HG03442 (cell line): ENCODE measurements around the gene ATRIP.
"Not testable (repeated sequence)": the region's sequence is repeated elsewhere in the genome, so short reads cannot be mapped to it uniquely, and the experiment has no call there.

ENCODE experiments used
- ATAC-seq: cut with Tn5 transposase; IDR thresholded peaks from one replicate; pipeline ENCODE4 v1.9.1; 2021; ENCODE audit warnings: mild to moderate bottlenecking, moderate library complexity; ENCODE audit not compliant: unreplicated experiment

Gene ATRIP

DNA sequence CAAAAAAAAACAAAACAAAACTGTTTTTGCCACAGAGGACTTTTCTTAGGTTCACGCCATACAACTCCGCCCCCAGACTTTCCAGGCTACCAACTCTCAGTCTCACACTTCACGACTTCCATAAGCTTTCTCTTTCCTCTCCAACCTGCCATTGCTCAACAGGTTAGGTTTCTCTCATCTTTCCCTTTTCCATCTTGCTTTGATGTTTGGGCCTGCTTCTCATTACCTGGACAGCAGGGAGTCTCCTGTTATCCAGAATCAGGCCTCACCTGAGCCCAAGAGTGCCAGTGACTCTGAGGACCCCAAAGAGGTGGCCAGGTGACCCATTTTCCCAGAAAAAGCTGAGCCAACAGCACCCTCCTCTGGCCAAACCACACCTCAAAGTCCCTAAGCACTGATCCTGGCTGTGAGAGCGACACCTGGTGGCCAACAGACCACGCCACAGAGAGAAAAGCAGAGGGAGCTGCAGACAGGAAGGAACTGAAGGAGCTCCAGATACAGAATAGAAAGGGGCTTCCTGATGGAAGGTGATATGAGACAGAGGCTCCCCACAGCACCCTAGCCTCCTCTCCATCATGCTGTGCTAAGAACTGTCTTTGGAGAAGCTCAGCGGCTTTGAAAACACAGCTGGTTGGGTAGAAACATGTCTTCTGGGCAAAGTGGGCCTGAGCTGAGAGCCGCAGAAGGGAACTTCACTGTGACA is 10.6 kb upstream of the ATRIP start:
- ATAC-seq, result no peak

DNA sequence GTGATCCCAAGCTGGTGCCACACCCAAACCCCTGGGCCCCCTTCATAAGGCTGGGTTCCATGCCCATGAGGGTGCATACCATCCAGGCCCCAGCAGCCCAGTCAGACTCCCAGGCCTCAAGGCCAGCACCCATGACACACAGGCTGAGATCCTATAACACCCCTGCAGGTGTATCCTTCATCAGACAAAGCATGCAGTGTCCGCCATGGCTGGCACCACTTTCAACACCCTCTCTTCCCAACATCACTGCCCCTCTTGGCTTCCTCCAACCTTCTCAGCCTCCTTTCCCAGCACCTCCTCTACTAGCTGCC is 10.1 kb upstream of the ATRIP start:
- no peak for ATAC-seq

DNA sequence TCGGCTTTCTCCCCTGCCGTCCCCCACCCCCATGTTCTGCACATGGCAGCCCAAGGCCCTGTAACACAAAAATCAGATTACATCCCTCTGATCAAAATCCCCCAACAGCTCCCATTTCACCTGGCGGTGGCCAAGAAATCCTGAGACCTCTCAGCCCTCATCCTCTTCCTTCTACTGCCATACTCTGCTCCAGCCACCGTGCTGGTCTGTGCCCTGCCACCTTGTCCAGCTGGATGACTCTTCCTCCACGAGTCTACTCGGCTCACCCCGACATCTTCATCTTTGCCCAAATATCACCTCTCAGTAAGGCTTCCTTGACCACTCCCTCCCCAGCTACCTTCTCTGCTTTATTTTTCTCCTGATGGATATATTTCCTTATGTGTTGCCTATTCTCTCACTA is 9.7 kb upstream of the ATRIP start:
- no peak for ATAC-seq

DNA sequence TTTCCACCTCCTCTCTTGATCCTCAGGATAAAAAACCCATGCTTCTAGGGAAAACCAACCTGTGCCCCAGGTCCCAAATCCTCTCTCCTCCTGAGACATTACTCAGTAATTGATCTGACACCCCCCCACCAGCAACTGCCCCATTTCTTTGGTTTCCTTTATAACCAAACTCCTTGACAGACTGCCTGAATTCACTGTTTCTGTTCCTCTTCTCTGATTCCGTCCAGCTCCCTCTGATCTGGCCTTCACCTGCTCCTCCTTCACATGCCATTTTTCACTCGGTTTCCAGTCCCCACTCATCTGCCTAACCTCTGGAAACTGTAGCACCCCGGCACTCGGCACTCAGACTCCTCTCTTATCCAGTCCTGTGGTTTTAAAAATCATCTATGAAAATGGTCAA is 8.7 kb upstream of the ATRIP start:
- ATAC-seq, result no peak

DNA sequence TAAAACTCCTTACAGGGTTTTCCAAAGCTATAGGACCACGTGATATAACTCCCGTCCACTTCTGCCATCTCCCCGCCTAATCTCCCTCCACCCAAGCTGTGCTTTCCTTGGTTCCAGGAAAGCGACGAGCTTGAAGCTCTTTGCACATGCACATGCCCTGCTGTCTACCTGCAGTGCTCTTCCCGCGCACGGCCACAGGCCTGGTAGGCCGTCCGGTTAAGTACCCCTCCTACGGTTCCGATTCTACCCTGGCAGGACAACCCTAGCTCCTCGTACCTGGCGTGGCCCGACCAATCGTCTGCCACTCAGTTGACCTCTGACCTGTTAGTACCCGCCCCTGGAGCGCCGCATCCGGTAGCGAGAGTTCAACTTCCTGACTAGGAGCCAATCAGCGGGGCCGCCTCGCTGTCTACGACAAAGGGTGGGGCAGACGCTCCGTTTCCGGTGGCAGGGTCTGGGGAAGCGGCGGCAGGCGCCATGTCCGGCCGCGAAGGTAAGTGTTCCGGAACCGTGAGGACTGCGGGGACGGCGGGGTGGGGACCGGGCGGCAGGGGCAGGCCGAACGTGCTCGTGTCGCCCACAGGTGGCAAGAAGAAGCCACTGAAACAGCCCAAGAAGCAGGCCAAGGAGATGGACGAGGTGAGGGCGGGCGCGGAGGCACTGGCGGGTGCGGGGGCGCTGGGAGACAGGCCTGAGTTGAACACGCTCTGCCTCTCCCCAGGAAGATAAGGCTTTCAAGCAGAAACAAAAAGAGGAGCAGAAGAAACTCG is 6.5 kb upstream of the ATRIP start, which contains the start of the genes CCDC51 and TMA7:
Gene CCDC51 (minus strand): TSS at position 300 of the 770 bp plus-strand sequence. CDS start 4,991 bp downstream, outside the sequence.
Gene TMA7 (plus strand): TSS at position 438 of the 770 bp plus-strand sequence. CDS start 40 bp downstream, at position 478.
- peak; percentile 96 for ATAC-seq

DNA sequence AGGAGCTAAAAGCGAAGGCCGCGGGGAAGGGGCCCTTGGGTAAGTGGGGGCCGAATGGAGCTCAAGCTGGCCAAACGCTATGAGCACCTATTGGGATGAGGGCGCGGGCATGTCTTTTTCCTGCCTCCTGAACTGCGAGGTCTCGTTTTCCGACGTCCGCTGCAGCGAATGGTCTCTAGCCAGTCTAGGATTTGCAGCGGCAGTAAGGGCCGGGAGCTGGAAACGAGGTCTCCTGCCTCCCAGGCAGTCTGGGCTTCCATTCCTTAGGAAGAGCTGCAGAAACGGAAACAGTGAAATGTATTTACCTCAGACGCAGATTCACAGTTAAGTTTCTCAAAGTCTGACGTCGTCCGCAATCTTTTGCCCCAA is 6.0 kb upstream of the ATRIP start:
- peak; percentile 6 for ATAC-seq

DNA sequence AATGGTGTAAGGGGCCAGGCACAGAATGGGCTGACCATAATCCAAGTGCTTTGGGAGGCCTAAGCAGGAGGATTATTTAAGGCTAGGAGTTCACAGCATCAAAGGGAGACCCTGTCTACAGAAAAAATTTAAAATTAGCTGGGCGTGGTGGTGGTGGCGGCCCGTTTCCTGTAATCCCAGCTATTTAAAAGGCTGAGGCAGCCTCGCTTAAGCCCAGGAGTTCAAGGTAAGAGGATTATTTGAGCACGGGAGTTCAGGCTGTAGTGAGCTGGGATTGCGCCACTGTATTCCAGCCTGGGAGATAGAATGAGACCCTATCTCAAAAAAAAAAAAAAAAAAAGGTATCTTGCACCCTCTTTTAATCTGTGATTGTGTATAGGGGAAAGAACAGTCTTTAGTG is 4.6 kb upstream of the ATRIP start:
- no peak for ATAC-seq

DNA sequence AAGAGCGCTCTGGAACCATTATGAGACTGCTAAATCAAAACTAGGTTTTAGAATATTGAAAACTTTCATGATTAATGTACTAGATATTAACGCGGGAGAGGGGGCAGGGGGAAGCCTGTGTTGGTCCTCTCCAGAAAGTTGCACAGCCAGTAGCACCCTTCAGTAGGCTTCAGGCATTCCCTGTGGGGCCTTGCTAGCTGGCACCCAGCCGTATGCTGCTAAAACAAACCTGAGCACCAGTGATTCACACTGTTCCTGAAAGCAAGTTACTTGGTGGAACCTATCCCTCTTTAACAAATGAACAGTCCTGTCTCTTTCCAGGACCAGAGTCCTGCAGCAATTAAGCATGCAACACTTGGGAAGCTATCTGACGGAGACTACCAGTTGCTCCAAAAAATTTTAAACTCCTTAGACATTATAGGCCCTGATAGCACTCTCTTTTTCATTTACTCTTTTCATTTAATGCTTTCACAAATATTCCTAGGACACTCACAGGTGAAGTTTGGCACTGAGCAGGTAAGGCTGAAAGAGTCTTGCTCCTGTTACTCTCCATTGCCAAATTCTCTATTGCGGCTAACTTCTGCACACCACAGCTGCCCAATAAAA is 1.2 kb upstream of the ATRIP start:
- no peak for ATAC-seq

DNA sequence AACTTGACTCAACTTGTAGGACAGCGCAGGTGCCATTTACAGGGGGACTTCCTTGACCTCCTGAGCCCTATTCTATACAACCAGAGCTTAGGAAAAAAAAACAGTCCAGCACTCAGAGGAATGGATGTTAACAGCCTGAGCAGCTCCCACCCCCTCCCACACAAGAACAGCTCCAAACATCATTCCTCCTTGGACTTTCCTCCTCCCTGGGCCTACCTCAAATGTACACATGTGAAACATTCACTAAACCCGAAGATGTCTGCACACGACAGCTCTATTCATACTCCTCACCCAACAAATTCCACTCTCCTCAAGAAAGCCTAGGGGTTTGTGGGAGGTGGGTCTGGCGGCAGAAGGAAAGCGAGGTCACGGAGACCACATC is 503 bp upstream of the ATRIP start:
- ATAC-seq, result no peak

DNA sequence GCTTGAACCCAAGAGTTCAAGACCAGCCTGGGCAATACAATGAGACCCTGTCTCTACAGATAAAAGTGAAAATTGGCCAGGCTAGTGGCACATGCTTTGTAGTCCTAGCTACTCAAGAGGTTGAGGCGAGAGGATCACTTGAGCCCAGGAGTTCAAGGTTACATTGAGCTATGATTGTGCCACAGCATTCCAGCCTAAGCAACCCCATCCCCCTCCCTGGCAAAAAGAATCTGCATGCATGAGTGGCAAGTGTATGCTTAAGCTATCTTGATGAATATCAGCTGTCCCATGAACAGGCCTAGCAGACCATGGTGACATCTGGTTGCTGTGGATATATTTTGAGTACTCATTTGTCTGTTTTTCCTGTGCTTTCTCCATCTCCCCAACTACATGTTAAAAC is 4.7 kb downstream of the ATRIP start:
- ATAC-seq, result no peak

DNA sequence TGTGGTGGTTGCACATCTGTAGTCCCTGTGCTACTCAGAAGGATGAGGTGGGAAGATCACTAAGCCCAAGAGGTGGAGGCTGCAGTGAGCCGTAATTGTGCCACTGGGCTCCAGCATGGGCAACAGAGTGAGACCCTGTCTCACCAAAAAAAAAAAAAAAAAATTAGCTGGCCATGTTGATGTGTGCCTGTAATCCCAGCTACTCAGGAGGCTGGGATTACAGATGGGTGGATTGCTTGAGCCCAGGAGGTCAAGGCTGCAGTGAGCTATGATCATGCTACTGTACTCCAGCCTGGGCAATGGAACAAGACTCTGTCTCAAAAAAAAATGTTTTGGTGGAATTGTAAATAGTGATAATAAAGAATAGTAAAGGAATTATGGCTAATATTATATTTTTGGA is 9.9 kb downstream of the ATRIP start:
- ATAC-seq, result no peak

DNA sequence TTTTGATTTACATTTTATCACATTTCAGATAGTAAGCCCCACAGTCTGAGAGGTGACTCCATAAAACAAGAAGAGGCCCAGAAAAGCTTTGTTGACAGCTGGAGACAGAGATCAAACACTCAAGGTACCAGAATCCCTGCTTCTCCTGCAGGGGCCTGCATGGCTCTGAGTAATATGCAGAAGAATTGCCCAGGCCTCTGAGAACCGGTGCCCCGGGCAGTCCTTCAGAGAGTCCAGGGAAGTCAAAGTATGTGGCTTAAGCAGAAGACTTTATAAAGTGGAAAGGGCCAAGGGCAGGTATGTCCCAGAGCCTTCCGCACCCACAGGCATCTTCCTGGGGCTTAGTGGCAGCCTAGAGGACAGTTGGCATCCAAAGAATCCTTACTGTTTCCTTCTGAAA is 12.8 kb downstream of the ATRIP start:
- ATAC-seq, result no peak

DNA sequence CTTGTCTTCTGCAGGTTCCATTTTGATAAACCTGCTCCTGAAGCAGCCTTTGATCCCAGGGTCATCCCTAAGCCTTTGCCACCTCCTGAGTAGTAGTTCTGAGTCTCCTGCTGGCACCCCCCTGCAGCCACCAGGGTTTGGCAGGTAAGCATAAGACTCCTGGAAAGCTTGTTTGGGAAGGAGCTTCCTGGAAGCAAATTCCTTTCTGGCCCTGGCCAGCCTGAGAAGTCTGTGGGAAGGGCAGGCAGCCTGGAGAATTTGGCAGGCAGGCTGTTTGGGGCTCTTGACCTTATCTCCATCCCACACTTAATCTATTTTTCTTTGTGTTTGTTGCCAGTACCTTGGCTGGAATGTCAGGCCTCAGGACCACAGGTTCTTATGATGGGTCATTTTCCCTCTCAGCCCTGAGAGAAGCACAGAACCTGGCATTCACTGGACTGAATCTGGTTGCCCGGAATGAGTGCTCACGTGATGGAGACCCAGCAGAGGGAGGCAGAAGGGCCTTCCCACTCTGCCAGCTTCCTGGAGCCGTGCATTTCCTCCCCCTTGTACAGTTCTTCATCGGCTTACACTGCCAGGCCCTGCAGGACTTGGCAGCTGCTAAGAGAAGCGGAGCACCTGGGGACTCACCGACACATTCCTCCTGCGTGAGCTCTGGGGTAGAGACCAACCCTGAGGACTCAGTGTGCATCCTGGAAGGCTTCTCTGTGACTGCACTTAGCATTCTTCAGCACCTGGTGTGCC is 13.4 kb downstream of the ATRIP start:
- ATAC-seq, result no peak

DNA sequence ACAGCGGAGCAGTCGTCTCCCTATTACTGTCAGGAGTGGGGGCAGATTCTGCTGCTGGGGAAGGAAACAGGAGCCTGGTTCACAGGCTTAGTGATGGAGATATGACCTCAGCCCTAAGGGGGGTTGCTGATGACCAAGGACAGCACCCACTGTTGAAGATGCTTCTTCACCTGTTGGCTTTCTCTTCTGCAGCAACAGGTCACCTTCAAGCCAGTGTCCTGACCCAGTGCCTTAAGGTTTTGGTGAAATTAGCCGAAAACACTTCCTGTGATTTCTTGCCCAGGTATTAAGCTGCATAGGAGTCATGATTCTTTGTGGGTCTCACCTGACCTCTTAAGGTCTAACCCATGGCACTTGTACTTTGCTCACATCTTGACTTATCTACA is 14.0 kb downstream of the ATRIP start:
- ATAC-seq, result no peak

DNA sequence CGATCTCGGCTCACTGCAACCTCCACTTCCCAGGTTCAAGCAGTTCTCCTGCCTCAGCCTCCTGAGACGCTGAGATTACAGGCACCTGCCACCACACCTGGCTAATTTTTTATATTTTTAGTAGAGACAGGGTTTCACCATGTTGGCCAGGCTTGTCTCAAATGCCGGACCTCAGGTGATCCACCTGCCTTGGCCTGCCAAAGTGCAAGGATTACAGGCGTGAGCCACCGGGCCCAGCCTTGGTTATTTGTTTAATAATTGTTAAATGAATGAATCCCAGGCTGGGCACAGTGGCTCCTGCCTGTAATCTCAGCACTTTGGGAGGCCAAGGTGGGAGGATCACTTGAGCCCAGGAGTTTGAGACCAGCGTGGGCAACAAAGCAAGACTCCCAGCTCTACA is 15.2 kb downstream of the ATRIP start:
- ATAC-seq, result not testable (repeated sequence)

DNA sequence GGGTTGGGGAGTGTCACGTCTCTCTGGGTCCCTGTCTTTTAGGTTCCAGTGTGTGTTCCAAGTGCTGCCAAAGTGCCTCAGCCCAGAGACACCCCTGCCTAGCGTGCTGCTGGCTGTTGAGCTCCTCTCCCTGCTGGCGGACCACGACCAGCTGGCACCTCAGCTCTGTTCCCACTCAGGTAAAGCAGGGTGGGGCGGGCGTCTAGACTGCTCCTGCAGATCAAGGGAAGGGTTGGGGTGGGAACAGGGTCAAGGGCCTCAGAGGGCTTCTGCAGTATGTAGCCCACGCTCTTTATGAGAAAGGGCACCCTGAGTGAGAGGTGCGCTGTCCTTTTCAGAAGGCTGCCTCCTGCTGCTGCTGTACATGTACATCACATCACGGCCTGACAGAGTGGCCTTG is 17.2 kb downstream of the ATRIP start:
- ATAC-seq, result no peak

DNA sequence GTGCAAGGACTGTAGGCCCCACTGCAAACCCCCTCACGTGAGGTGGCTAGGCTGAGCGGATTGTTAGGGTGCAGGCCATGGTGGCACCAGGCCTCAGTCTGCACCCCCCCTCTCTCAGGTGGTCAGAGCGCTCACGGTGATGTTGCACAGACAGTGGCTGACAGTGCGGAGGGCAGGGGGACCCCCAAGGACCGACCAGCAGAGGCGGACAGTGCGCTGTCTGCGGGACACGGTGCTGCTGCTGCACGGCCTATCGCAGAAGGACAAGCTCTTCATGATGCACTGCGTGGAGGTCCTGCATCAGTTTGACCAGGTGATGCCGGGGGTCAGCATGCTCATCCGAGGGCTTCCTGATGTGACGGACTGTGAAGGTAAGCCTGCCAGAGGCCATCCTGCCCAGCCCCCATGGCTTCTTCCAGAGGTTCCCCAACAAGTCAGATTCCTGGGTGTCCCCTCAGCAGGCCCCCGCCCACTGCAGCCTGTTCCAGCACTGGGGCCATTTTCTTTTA is 18.2 kb downstream of the ATRIP start:
- ATAC-seq, result no peak

DNA sequence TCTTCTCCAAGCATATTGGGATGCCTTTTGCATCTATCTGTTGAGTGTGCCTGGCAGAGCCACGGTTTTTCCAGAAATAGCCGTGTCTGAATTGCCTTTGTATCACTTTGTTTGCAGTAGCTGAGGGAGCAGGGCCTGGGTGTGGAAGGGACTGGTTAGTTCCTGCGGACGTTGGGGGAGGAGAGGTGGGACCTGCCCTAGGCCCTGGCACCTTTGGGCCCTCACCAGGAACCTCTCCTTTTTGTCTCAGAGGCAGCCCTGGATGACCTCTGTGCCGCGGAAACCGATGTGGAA is 18.6 kb downstream of the ATRIP start:
- no peak for ATAC-seq

DNA sequence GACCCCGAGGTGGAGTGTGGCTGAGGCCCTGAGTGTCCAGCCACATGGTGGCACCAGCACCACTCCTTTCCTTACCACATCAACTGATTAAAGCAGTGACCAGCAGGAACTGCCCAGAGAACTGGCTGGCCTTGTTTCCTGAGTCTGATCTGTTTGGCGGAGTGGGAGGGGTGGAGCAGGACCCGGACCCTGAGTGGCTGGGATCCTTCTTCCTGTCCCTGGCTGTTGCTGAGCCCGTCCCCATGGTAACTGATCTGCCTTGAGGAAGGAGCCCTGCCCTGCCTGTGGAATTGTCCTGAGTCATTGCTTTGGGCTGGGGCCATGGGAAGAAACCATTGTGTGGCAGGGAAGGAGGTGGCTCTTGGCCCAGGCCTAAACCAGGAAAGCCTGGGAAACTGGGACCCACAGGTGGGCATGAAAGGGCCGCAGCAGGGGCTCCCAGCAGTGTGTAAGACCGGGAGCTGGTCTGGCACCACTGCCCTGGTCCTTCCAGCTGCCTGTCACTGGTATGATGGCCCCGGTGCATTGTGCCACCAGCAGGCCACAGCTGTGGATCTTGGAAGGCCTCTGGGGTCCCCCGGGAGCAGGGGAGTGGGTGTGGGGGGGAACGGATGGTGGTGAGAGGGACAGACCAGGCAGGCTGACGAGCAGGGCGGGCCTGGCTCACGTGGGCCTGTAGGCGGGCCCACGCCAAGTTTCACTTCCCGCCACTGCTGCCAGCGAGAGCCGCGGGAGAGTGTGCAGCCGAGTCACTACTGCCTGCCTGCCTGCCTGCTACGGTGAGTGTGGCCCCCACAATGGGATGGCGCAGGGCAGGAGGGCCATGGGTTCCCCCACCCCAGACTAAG is 19.2 kb downstream of the ATRIP start:
- ATAC-seq, result peak; percentile 70

DNA sequence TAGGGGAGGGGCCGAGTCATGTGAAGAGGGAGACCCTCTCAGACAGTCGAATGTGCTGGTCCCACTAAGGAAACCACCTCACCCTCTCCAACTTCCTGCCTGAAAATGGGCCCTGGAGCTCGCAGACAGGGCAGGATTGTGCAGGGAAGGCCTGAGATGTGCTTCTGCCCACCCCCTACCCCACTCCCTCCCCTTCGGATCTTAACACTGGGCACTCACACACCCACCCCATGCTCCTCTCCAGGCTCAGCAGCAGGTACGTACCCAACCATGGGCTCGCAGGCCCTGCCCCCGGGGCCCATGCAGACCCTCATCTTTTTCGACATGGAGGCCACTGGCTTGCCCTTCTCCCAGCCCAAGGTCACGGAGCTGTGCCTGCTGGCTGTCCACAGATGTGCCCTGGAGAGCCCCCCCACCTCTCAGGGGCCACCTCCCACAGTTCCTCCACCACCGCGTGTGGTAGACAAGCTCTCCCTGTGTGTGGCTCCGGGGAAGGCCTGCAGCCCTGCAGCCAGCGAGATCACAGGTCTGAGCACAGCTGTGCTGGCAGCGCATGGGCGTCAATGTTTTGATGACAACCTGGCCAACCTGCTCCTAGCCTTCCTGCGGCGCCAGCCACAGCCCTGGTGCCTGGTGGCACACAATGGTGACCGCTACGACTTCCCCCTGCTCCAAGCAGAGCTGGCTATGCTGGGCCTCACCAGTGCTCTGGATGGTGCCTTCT is 20.0 kb downstream of the ATRIP start:
- no peak for ATAC-seq
